ENCODE measurements around the gene MMRN1. TPM values are rescaled to one million over a fixed set of nuclear protein-coding genes. Genes with fewer than 3 reads are reported as not detected.

The MMRN1 gene
- total and polyA plus RNA-seq, 2 of the 8 experiments (the other 6 are each of a cell fraction or from before 2014, with no cell fraction given) = not detected

- H2AFZ ChIP-seq (ENCODE audit: low read length) = no peak overlapping the region
- no peak for FAIRE-seq
- no peak for TF ChIP-seq JUN (IDR thresholded peaks at IDR 0.05; ENCODE audit: low read depth, low read length)
- no peak for TF ChIP-seq ZNF274 (IDR thresholded peaks at IDR 0.05; ENCODE audit: borderline replicate concordance, extremely low read depth, low read length)
- TF ChIP-seq SRF (IDR thresholded peaks at IDR 0.05; ENCODE audit: low read depth, low read length) = no peak
- TF ChIP-seq BRCA1 (IDR thresholded peaks at IDR 0.05; ENCODE audit: low read depth, low read length) = no peak
- no peak for TF ChIP-seq KDM5A (IDR thresholded peaks at IDR 0.05; ENCODE audit: low read length)
- no peak for TF ChIP-seq SP4 (IDR thresholded peaks at IDR 0.05; ENCODE audit: low read length)
- TF ChIP-seq CREB1 (IDR thresholded peaks at IDR 0.05) = no peak
- no peak for TF ChIP-seq MAX (IDR thresholded peaks at IDR 0.05)
- no peak for TF ChIP-seq RAD21 (IDR thresholded peaks at IDR 0.05 in 1 of 2, conservative IDR thresholded peaks at IDR 0.05 in 1 of 2; ENCODE audit: low read depth in 2 of 2, low read length in 2 of 2)
- TF ChIP-seq KDM1A (IDR thresholded peaks at IDR 0.05; ENCODE audit: borderline replicate concordance, low read length) = no peak
- no peak for TF ChIP-seq YY1 (IDR thresholded peaks at IDR 0.05; ENCODE audit: low read depth, low read length)
- no peak for TF ChIP-seq RFX5 (IDR thresholded peaks at IDR 0.05; ENCODE audit: borderline replicate concordance, low read depth, low read length)
- no peak for TF ChIP-seq TAF7 (optimal IDR thresholded peaks at IDR 0.05; ENCODE audit: borderline replicate concordance, low read depth, low read length)
Observed at GRCh38 chr4:89939546-89939945, 44.9 kb downstream of the MMRN1 start.

More at GRCh38 chr4:89939546-89939945, 44.9 kb downstream of the MMRN1 start:
- DNase-seq (ENCODE audit: low read depth in 1 of 2, low spot score in 2 of 2) = no peak
- Histone ChIP-seq H4K91ac (replicated peaks; ENCODE audit: insufficient read length, low read length) (no peak overlapping the region), H3K23ac (ENCODE audit: insufficient read length) (no peak overlapping the region), H2AK5ac (ENCODE audit: low read depth, low read length) (no peak overlapping the region), H3K23me2 (ENCODE audit: low read depth, low read length) (peaks cover 2% of the 10 kb centered on the region; the same call in 1 of the 2 replicates), H2BK120ac (replicated peaks; ENCODE audit: low read depth, low read length) (no peak overlapping the region), H4K20me1 (replicated peaks in 1 of 2; ENCODE audit: control insufficient read depth in 1 of 2, insufficient read depth in 2 of 2, low read length in 2 of 2) (no peaks in the 10 kb centered on the region), H2BK20ac (ENCODE audit: low read length) (no peak overlapping the region), H3K27me3 (replicated peaks in 1 of 4; ENCODE audit: control insufficient read depth in 3 of 4, extremely low read depth in 1 of 4, insufficient read depth in 3 of 4, low read length in 3 of 4) (peaks cover 0 to 2% (median 0%) of the 10 kb centered on the region in 4 experiments; a peak in 1 of 7 replicates), H2BK5ac (ENCODE audit: low read depth, low read length) (no peak overlapping the region), H3K4ac (replicated peaks; ENCODE audit: insufficient read length, low read depth, low read length) (no peak overlapping the region), H3K36me3 (ENCODE audit: control insufficient read depth in 2 of 4, insufficient read depth in 4 of 4, low read length in 3 of 4) (no peaks in the 10 kb centered on the region), H2BK15ac (ENCODE audit: low read length) (no peak overlapping the region), H2BK12ac (ENCODE audit: low read depth, low read length) (no peak overlapping the region), H3K18ac (ENCODE audit: extremely low read depth, low read length) (no peak overlapping the region), H3K14ac (ENCODE audit: insufficient read length) (no peak overlapping the region), H4K5ac (ENCODE audit: insufficient read length, low read depth, low read length) (no peak overlapping the region), H3K79me2 (ENCODE audit: control insufficient read depth in 1 of 2, insufficient read depth in 2 of 2, low read length in 2 of 2) (no peaks in the 10 kb centered on the region), H3K9me3 (ENCODE audit: insufficient read depth in 2 of 2, low read depth in 1 of 2, low read length in 1 of 2) (no peaks in the 10 kb centered on the region), H3K4me1 (replicated peaks in 1 of 4; ENCODE audit: control insufficient read depth in 3 of 4, insufficient read depth in 4 of 4, low read length in 3 of 4) (no peaks in the 10 kb centered on the region), H3K56ac (replicated peaks; ENCODE audit: insufficient read length, low read depth, low read length) (no peak overlapping the region), H3K4me3 (ENCODE audit: extremely low read depth in 1 of 4, insufficient read depth in 2 of 4, low read depth in 3 of 4, low read length in 4 of 4) (no peak overlapping the region), H3K27ac (ENCODE audit: low read depth, low read length) (no peak overlapping the region), H3K4me2 (ENCODE audit: insufficient read depth in 1 of 2, low read depth in 2 of 2, low read length in 2 of 2) (no peak overlapping the region), H3K79me1 (ENCODE audit: low read depth, low read length) (no peaks in the 10 kb centered on the region), H4K8ac (ENCODE audit: extremely low read depth, insufficient read depth, low read length) (no peak overlapping the region), H3K9ac (replicated peaks in 1 of 4; ENCODE audit: extremely low read depth in 1 of 4, low read depth in 3 of 4, low read length in 3 of 4) (no peak overlapping the region)
- ChIA-PET POLR2A (ENCODE audit: partially characterized antibody) (no interaction called here), CTCF (ENCODE audit: partially characterized antibody) (no interaction called here)
- WGBS, 2 experiments (ENCODE audit: extremely low coverage in 1 of 2, insufficient coverage in 1 of 2, insufficient read length in 1 of 2, insufficient replicate concordance in 2 of 2, low coverage in 1 of 2, low lambda C conversion rate in 2 of 2, missing lambda C conversion rate in 1 of 2) = 82% methylated on average over 2 of the region's 2 CpGs; no CpG with 5 or more reads in 1 of the 2 experiments
